Germinal center (tissue), 1 donor: ENCODE measurements around the gene C1QTNF5.

Experiments used
- DNase-seq: peaks from one replicate; pipeline ENCODE4 v3.0.0; 2012; ENCODE audit warnings: mixed read lengths, low spot score

C1QTNF5 gene

DNA sequence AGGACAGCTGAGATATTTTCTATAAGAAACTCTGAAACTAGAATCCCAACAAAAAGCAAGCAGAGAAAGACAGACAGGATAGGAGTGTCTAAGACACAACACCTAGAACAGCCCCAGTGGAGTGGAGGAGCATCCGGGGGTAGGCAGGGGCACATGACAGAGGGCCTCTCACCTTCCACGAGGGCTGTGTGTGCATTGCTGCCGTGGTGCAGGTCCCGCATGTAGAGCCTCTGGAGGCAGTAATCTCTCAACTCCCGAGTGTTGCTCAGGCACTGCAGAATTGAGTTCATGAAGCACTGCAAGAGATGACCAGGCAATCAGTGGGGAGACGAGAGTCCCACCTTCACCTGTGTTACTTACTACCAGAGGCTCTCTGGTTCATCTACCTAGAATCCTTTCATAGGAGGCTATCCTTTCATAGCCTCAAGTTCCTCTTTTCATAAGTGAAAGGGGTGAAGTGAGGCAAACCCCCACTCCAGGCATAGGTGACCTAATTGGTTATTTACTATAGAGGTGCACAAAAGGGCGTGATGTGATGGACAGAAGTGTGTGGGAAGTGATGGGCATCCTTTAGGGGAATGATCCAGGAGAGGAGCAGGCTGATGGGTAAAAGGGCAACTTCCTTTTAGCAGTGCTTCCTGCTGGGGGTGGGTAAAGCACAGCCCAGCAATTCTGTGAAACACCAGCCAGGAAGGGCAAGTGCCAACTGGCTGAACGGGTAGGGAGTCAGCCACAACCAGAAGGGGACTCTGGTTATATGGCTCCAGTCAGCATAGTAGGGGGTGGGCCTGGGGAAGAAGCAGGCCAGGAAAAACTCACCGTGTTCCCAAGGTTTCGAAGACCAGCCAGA is 18.9 kb upstream of the C1QTNF5 start:
- DNase-seq, result peak; percentile 40

DNA sequence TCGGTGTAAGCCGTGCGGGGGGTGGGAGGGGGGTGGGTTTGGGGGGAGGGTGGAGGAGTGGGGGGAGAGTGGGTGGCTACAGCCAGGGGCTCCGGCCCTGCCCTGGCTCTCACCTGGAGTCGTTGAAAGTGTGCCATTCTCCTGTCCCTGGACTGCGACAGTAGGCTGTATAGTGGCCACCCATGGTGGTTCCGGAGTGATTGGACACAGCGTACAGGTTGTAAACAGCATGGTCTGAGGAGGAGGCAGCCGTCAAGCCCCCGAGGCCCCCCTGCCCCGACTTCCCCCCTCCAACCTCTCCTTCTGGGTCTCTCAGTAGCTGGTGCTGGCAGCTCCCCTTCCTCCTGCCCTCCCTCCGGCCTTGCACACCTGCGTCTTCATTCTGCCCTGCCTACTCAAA is 16.4 kb upstream of the C1QTNF5 start:
- no peak for DNase-seq

DNA sequence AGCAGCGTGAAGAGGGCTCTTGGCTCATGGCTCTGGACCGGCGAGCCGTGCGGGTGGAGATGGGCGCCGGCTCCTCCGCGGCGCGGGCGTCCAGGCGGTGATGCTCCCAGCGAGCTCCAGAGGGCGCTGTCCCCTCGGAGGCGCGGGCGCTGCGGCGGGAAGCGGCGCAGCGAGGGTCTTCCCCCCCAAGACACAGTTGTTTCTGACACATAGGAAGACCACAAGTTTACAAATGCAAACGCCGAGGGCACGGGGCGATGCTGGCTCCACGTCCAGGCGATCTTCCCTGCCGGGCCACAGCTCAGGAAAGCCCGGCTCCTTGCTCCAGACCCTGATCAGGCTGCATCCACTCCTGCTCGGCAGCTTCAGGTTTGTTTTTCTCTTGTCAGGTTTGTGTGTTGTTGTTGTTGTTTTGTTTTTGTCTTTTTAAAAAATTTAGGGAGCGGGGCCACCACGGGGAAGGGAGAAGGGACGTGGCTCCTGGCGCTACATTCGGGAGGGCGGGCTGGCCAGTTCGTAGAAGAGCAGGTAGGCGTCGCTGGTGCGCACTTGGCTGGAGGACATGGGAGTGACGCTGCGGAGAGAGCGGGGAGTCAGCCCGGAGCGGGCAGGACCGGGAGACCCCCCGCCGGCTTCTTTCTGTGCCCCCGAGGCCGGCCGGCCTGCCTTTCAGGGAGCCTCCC is 15.8 kb upstream of the C1QTNF5 start:
- peak; percentile 86 for DNase-seq

- DNase-seq, result no peak
Measured at GRCh38 chr11:119355091-119355843, 14.6 kb upstream of the C1QTNF5 start.

DNA sequence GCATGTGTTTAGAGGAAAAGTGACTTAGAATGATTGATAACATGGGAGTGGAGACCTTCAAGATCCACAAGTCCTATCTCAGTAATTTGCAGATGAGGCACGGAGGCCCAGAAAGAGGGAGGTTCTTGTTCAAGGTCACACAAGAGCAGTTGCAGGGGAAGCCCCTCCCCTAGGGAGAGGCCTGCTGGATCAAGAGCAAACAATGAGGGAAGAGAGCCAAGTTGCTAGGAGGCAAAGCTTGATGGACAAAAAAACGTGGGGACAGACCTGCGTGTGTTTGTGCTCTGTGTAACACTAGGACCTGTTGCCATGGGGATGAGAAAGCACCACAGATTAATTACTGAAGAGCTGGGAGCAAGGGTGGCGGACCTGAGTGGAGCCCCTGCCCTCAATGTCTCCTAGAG is 12.2 kb upstream of the C1QTNF5 start:
- DNase-seq, result no peak

DNA sequence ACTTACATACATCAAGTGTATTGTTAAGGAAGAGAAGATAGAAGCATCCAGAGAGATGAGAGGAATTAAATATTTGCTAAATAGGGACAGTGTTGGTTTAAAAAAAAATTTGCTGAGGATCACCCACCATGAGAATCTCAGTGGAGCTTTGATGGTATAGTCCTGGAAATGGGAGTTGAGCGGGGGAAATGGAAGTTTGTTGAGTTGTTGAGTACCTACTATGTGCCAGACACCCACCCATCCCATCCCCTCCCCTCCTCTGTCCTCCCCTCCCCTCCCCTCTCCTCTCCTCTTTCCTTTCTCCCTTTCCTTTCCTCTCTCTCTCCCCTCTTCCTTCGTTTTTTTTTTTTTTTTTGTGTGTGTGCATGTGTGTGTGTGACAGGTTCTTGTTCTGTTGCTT is 10.5 kb upstream of the C1QTNF5 start:
- DNase-seq, result no peak

DNA sequence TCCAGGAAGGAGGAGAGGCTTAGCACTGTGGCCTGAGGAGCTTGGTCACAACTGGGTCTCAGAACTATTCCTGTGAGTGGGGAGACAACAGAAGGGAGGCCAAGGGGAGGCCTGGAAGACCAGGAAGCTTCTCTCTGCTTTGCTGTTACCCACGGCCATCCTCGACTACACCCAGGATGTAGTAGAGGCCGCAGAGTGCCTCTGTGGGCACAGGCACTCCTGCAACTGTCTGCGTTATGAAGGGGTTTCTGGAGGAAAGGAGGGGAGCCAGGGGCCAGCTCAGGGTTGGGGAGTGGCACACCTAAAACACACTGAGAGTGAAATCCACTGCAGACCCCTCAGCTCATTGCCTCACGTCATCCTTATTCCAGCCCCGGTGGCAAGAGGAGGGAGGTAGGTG is 9.6 kb upstream of the C1QTNF5 start:
- no peak for DNase-seq

GRCh38 chr11:119347940-119348605 is 7.4 kb upstream of the C1QTNF5 start:
- DNase-seq, result no peak

GRCh38 chr11:119347242-119347641 is 6.6 kb upstream of the C1QTNF5 start:
- DNase-seq, result no peak

DNA sequence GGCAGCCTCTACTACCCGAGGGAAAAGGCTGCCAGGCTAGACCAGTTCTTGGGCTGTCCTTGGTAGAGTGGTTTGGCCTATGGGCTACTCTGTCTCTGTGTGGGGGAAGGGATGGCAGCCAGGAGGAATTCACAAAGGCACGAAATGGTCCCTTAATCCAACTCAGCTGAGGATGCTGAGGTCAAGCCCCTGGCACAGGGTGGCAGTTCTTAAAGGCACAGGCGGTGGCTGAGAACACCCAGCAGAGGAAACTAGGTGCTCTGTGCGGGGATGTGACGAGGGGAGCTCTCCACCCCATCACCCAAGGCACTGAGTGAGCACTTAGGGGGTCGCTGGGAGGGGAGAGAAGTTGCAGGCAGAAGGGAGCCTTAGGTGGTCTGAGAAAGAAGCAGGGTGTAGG is 5.9 kb upstream of the C1QTNF5 start, which contains the start of gene MFRP:
Gene MFRP (minus strand): TSS at position 101 of the 400 bp plus-strand sequence. CDS start 192 bp downstream, outside the sequence.
- no peak for DNase-seq

DNA sequence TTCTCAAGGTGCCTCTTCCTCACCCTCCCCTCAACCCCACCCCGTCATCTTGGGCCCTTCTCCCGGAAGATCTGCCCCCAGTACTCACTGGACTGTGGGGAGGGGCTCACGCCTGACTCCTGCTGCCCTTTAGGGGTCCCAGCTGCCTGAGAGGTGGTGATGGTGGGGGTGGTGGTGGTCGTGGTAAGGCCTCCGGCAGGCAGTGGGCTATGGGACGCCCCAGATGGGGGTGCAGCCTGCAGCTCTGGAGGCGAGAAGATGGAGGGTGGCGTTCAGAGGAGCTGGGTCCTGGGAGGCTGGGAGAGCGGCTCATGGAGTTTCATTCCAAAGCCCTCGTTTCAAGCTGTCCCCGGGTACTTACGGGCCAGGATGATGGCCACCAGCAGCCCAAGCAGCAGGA is 5.0 kb upstream of the C1QTNF5 start:
- DNase-seq, result no peak

DNA sequence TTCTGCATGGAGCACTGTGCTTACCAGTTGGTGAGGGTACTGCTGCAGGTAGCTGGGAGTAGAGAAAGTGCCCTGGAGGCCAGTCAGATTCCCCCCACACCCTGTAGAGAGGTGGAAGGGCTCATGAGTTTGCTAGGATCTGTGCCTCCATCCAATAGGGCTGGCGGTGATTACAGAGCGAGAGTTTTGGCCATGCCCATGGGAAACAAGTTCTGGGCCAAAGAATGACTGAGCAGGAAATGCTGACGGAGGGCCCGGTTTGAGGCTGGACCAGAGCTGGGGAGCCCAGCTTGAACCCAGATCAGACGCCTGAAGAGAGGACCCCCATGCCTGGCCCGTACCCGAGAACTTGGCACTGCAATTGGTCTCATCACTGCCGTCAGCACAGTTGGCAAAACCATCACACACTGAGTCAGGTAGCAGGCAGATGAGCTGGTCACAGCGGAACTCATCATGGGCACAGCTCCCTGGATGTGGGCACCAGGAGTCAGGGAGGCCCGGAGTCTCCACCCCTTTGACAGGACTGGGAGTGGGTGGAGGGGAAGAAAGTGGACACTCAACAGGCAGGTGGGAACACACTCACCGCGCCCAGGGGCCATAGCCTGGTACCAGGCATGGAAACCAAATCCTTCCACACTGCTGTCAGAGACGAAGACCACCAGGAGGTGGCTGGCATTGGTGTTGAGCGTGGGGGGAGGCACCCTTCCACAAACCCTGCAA is 3.8 kb upstream of the C1QTNF5 start:
- no peak for DNase-seq

- no peak for DNase-seq
Measured at GRCh38 chr11:119343726-119344125, 3.0 kb upstream of the C1QTNF5 start.

DNA sequence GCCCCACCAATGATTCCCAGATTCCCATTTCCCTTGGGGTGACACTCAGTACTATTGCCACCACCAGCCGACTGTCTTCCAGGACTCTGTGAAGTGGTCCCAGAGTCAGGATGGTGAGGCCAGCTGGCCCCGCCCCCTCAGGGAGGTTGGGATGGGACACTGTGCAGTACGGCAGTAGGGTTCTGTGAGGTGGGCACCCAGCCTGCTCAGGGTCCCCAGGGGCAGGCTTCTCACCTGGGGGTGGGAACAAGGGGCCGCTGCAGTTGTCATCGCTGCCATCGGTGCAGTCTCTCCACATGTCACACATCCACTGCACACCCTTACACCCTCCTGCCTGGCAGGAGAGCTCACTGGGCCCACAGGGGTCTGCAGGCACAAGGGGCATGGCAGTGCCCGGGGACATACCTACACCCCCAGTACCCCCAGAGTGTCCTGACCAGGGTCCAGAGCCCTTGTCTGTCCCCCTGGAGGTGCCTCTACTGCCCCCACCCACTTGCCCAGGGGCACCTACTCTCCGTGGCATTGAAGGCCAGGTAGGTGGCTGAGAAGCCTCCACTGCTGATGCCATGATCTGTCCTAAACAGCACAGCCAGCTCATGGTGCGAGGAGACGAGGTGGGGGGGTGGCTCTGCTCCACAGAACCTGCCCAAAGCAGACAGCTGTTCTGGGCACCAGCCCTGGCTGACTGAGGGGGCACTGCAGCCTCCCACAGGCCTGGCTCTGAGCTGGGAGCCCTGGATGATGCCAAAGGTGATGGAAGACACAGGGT is 1.9 kb upstream of the C1QTNF5 start:
- no peak for DNase-seq

DNA sequence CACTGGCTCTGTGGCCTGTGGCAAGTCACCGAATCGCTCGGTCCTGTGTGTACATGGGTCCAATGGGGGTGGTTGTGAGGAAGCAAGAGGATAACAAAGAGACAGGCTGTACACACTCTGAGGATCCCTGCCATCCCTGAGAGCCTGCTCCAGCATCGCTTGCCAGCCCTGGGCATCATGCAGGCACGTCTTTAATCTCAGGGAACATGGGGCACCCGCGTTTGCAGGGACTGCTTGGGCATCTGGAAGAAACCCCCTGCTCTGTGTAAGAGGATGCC is 1.3 kb upstream of the C1QTNF5 start:
- DNase-seq, result no peak

DNA sequence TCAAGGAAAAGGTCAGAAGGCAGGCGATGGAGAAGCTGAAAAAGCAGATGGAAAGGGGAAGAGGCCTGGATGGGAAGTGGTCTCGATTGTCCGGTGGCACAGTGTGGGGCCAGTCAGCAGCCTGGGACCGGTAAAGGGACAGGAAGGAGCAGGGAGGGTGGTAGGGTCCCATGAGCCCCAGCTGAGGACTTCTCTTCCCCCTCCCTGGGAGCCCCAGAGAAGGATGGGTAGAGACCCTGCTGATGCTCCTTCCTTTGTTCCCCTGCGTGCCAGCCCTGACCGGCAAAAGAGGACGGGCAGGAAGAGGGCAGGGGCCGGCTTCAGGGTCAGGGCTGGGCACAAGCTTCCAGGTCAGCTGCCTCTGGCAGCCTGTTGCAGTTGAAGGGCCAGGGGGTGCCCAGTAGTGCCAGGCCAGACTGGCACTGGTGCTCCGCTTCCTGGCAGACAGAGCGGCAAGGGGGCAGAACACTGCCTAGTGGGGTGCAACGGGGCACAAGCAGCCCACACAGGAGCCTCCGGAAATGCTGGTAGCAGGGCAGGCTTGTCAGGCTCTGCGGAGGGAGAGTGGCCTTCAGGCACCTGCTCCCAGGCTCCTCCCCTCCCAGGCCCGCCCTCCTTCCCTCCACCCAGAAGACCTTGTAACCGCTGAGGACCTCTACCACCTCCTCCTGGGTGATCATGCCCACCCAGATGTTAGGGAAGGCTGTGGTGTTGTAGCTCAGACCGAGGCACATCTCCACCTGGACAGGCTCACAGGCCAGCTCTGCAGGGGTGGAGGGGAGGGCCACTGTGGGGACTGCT is 739 bp upstream of the C1QTNF5 start:
- no peak for DNase-seq

DNA sequence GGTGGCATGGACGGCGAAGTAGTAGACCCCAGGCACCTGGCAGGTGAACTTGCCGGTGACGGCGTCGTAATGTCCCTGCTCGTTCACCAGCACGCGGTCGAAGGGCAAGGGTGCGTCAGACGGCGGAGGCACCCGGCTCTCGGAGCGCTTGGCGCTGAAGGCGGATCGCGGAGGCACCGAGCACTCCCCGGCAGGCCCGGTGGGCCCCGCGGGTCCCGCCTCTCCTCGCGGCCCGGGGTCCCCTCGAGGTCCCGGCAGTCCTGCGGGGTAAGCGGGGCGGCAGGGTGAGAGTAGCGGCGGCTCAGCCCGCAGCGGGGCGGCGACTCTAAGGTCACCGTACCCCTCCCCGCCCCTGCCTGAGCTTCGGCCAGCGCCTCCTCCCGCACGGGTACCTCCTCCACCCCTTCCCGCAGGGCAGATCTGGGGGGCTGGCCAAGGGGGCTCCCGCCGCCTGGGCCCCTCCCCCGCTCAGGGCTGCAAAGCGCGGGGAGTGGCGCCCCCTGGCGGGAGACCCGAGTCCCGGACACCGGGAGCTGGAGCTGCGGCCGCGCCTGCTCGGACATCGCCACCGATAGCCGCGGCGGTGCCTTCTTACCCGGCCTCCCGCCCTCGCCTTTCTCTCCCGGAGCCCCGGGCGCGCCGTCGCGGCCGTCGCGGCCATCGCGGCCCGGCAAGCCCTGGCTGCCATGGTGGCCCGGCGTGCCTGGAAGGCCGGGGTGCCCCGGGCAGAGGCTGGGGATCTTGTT is 921 bp downstream of the C1QTNF5 start:
- no peak for DNase-seq

- DNase-seq, result no peak
Measured at GRCh38 chr11:119338965-119339588, 1.6 kb downstream of the C1QTNF5 start.

GRCh38 chr11:119338318-119338890 is 2.3 kb downstream of the C1QTNF5 start:
- peak; percentile 86 for DNase-seq
